Measurements from ENCODE around the gene MS4A18. TPM values are rescaled to one million over a fixed set of nuclear protein-coding genes. Genes with fewer than 3 reads are reported as not detected.

Gene MS4A18
- total RNA-seq, 2 donors from 2014 or later: not detected

DNA sequence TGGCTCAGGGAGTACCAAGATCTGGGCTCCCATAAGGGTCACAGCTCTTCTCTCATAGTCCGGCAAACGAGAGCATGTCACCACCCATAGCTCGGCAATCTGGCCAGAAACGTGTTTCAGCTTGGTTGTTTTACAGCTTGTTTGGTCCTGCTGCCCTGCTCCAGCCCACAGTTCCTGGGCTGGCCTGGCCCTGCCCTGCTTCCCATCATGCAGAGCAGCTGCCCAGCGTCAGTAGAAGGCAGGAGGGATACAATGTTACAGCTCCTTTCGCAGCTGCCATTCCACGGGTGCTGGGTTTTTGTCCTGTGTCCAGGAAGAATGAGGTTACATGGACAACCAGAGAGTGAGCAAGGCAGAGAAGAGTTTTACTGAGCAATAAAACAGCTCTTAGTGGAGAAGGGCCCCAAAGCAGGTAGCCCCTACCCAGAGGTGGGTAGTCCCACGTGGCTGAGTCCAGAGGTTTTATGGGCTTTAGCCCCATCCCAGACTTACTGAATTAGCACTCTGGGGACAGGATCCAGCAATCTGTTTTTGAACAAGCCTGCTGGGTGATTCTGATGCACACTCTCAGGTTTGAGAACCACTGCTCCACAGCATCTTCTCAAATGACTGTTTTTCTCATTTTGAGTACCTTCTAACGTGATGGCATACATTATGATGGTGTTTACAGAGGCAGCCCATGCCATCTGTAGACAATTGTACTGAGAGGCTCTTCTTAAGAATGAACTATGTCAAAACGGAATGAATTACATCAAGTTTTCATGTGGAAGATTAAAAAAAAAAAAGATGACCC, 5.8 kb upstream of the MS4A18 start:
- Mint-ChIP-seq H3K9me3 (no peaks in the 10 kb centered on the region), H3K36me3 (no peaks in the 10 kb centered on the region), H3K27ac (no peak overlapping the region)
- ATAC-seq: peak in 1 of 2 donors; percentile 62
- DNase-seq (ENCODE audit: low spot score in 2 of 2): no peak

GRCh38 chr11:60719391-60719790, 5.1 kb upstream of the MS4A18 start:
- DNase-seq (ENCODE audit: low spot score in 2 of 2) (no peak), ATAC-seq (no peak)
- Mint-ChIP-seq H3K27ac (no peak overlapping the region), H3K36me3 (no peaks in the 10 kb centered on the region), H3K9me3 (no peaks in the 10 kb centered on the region)

- H3K36me3 Mint-ChIP-seq: no peaks in the 10 kb centered on the region
- H3K27ac Mint-ChIP-seq: no peak overlapping the region
- H3K9me3 Mint-ChIP-seq: no peaks in the 10 kb centered on the region
- ATAC-seq (no peak), DNase-seq (ENCODE audit: low spot score in 2 of 2) (no peak)
Observed at GRCh38 chr11:60720460-60720859, 4.1 kb upstream of the MS4A18 start.

- no peak for DNase-seq (ENCODE audit: low spot score in 2 of 2)
- H3K27ac Mint-ChIP-seq: no peak overlapping the region
- no peaks in the 10 kb centered on the region for H3K36me3 Mint-ChIP-seq
- H3K9me3 Mint-ChIP-seq: no peaks in the 10 kb centered on the region
- ATAC-seq: no peak
Observed at GRCh38 chr11:60725592-60725991, 1.1 kb downstream of the MS4A18 start.

- Mint-ChIP-seq H3K27ac (no peak overlapping the region), H3K36me3 (no peaks in the 10 kb centered on the region), H3K9me3 (no peaks in the 10 kb centered on the region)
- DNase-seq (ENCODE audit: low spot score in 2 of 2) (no peak), ATAC-seq (no peak)
Observed at GRCh38 chr11:60731586-60731985, 7.1 kb downstream of the MS4A18 start.

DNA sequence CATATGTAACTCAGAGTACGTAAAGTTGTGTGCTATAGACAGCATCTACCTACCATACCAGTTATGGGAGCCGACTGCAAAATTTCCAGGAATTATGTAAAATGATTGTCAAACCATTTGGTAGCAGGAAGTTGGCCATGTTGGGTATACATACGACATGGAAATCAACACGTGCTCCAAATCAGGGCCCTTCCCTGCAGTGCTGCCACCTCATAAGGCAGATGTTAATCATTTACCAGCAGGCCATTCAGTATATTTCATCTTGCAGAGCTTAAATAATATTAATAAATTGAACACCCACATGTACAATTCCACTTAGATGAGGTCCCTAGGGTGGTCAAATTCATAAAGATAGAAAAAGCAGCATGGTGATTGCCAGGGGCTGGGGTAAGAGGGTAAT, 9.8 kb downstream of the MS4A18 start:
- Mint-ChIP-seq H3K9me3 (no peaks in the 10 kb centered on the region), H3K36me3 (no peaks in the 10 kb centered on the region), H3K27ac (no peak overlapping the region)
- ATAC-seq: no peak
- DNase-seq (ENCODE audit: low spot score in 2 of 2): no peak

GRCh38 chr11:60739114-60739513, 14.6 kb downstream of the MS4A18 start:
- Mint-ChIP-seq H3K36me3 (no peaks in the 10 kb centered on the region), H3K27ac (no peak overlapping the region), H3K9me3 (no peaks in the 10 kb centered on the region)
- DNase-seq (ENCODE audit: low spot score in 2 of 2): no peak
- ATAC-seq: no peak

DNA sequence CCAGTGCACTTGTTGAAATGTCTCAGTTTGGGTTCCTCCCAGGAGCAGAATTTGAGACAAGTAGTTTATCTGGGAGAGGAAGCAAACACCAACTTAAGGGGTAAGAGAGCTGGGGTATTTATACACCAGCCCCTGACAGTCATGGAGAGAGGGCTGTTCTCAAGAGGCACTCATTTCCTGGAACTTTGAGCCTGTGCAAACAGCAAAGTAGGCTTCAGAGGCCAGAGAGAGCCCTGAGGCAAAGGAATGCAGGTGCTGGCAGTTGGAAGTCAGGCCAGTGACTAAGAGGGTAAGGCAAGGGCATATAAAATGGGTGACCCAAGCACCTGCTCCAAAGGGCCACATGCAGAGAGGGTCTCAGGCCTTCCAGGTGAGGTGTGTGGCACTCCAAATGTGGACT, 16.1 kb downstream of the MS4A18 start:
- Mint-ChIP-seq H3K9me3 (no peaks in the 10 kb centered on the region), H3K36me3 (no peaks in the 10 kb centered on the region), H3K27ac (no peak overlapping the region)
- no peak for DNase-seq (ENCODE audit: low spot score in 2 of 2)
- ATAC-seq: no peak

DNA sequence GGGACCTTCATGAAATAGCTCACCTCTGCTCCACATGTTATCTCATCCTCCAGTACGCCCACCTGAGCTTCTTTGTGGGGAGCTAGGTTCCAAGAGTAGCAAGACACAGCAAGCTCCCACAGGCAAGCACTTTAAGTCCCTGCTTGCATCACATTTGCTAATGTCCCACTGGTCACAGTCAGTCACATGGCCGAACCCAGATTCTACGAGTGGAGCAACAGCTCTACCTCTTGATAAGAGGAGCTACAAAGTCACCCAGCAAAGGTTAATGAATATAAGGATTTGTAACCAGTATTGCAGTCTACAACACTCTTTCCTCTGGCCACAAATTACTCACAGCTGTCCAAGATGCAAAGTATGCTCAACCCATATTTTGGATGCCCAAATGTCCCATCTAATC, 16.9 kb downstream of the MS4A18 start:
- no peak for DNase-seq (ENCODE audit: low spot score in 2 of 2)
- no peak for ATAC-seq
- H3K9me3 Mint-ChIP-seq: no peaks in the 10 kb centered on the region
- H3K27ac Mint-ChIP-seq: no peak overlapping the region
- H3K36me3 Mint-ChIP-seq: no peaks in the 10 kb centered on the region

DNA sequence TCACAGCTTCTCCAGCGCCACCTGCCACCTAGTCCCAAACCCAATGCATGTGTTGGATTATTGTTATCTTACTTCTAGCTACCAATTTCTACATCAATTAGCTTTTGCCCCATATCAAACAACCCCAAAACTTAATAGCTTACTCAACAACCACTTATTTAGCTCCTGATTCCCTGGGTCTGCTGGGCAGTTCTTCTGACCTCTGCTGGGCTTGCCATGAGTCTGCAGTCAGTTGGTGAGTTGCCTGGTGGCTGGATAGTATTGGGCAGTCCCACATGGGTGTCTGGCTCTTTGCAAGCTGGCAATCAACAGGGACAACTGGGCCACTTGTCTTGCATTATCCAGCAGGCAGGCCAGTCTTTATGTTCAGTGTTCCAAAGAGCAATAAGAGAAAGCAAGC, 18.5 kb downstream of the MS4A18 start:
- H3K36me3 Mint-ChIP-seq: no peaks in the 10 kb centered on the region
- ATAC-seq: no peak

DNA sequence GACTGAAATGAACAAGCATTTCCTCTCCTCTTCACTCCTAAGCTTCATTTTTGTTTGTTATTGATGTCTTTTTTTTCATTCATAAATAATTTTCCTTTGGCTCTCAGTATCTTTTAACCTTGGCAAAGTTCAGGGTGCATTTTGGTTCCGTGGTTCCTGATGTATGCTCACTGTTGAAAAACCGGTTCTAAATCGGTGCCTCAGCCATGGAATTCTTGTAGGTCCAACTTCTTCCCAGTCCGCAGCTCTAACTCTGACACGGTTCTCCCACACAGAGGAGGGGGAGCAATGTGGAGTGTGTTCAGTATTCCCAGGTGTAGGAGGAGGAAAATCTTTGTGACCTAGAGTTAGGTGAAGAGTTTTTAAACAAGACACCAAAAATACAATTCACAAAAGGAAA, 19.6 kb downstream of the MS4A18 start:
- H3K9me3 Mint-ChIP-seq: peaks cover 5 to 6% of the 10 kb centered on the region in 2 donors
- ATAC-seq (no peak), DNase-seq (ENCODE audit: low spot score in 2 of 2) (no peak)
- no peaks in the 10 kb centered on the region for H3K36me3 Mint-ChIP-seq
- no peak overlapping the region for H3K27ac Mint-ChIP-seq

More for the DNA sequence above, 18.5 kb downstream of the MS4A18 start:
- H3K9me3 Mint-ChIP-seq: peaks cover 5 to 6% of the 10 kb centered on the region in 2 donors
- DNase-seq (ENCODE audit: low spot score in 2 of 2): no peak
- H3K27ac Mint-ChIP-seq: no peak overlapping the region

GRCh38 chr11:60747359-60747873, 22.9 kb downstream of the MS4A18 start:
- no peaks in the 10 kb centered on the region for H3K36me3 Mint-ChIP-seq
- no peak for ATAC-seq
- peaks cover 5 to 6% of the 10 kb centered on the region in 2 donors for H3K9me3 Mint-ChIP-seq
- no peak overlapping the region for H3K27ac Mint-ChIP-seq
- no peak for DNase-seq (ENCODE audit: low spot score in 2 of 2)

GRCh38 chr11:60748225-60748624, 23.7 kb downstream of the MS4A18 start:
- no peaks in the 10 kb centered on the region for H3K36me3 Mint-ChIP-seq
- H3K9me3 Mint-ChIP-seq: peaks cover 5 to 6% of the 10 kb centered on the region in 2 donors
- DNase-seq (ENCODE audit: low spot score in 2 of 2) (no peak), ATAC-seq (no peak)
- H3K27ac Mint-ChIP-seq: no peak overlapping the region

DNA sequence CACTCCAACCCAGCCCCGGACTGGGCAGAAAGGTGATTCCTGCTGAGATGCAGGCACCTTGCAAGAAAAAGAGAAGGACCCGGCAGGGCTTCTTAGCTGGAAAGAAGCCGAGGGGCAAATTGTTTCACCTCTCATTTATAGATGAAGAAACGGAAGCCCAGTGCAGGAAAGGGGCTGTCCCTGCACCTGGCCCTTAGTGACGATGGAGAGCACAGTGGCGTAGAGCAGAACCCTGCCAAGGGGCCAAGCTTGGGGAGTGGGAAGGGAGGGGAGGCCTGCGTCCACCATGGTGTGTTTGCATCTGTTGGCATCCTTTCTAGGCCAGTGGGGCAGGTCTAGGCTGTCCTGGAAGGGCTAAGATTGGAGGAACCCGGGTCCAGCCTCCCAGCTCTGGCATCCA, 24.3 kb downstream of the MS4A18 start:
- H3K36me3 Mint-ChIP-seq: no peaks in the 10 kb centered on the region
- H3K9me3 Mint-ChIP-seq: peaks cover 5 to 6% of the 10 kb centered on the region in 2 donors
- ATAC-seq (no peak), DNase-seq (ENCODE audit: low spot score in 2 of 2) (no peak)
- H3K27ac Mint-ChIP-seq: no peak overlapping the region

DNA sequence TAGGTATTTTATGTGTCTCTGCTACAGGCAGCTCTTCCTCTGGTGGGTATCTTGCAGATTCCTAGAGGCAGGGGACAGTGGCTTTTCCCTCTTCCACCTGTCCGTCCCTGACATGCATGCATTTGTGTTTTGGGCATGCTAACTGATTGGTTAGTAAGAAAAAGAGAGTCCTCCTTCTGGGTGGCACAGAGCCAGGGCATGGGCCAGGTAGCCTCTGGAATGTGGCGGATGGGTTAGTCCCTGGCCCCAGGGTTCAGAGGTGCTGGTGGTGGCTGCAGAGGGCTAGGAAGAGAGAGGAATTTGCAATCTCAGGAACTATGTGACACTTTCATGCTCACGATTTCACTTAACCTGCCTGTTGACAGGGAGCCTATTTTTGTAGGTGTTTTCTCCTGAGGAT, 26.4 kb downstream of the MS4A18 start:
- peaks cover 5 to 6% of the 10 kb centered on the region in 2 donors for H3K9me3 Mint-ChIP-seq
- H3K36me3 Mint-ChIP-seq: no peaks in the 10 kb centered on the region
- ATAC-seq (no peak), DNase-seq (ENCODE audit: low spot score in 2 of 2) (no peak)
- H3K27ac Mint-ChIP-seq: no peak overlapping the region

- DNase-seq (ENCODE audit: low spot score in 2 of 2) (no peak), ATAC-seq (no peak)
- no peaks in the 10 kb centered on the region for H3K36me3 Mint-ChIP-seq
- H3K9me3 Mint-ChIP-seq: no peaks in the 10 kb centered on the region
- no peak overlapping the region for H3K27ac Mint-ChIP-seq
Observed at GRCh38 chr11:60753309-60753708, 28.8 kb downstream of the MS4A18 start.

DNA sequence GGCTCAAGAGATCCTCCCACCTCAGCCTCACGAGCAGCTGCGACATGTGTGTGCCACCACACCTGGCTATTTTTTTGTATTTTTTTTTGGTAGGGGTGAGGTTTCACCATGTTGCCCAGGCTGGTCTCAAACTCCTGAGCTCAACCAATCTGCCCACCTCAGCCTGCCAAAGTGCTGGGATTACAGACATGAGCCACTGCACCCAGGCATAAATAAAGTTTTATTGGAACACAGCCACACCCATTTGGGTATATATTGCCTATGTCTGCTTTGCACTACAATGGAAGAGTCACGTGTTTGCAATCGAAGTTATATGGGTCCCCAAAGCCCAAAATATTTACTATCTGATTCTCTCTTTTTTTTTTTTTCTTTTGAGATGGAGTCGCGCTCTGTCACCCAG, 30.4 kb downstream of the MS4A18 start:
- Mint-ChIP-seq H3K9me3 (no peaks in the 10 kb centered on the region), H3K36me3 (no peaks in the 10 kb centered on the region), H3K27ac (no peak overlapping the region)
- DNase-seq (ENCODE audit: low spot score in 2 of 2) (no peak), ATAC-seq (no peak)

- DNase-seq (ENCODE audit: low spot score in 2 of 2) (no peak), ATAC-seq (no peak)
- H3K36me3 Mint-ChIP-seq: no peaks in the 10 kb centered on the region
- no peak within 1 kb of the TSS for H3K27ac Mint-ChIP-seq
- H3K9me3 Mint-ChIP-seq: no peaks in the 10 kb centered on the region
Observed at GRCh38 chr11:60756307-60757032, 31.9 kb downstream of the MS4A18 start, which contains the start of gene MS4A15. Gene MS4A15 (plus strand): TSS chr11:60756867. CDS start chr11:60763734, 6,867 bp downstream.

Data from activated naive CD4-positive, alpha-beta T cell treated with anti-CD3 and anti-CD28 coated beads, Interleukin-2, amount 50 U/mL, for 72 hours (primary cell).